GM19240 (cell line): ENCODE measurements around the gene BHMT.
"Not testable (repeated sequence)": the region's sequence is repeated elsewhere in the genome, so short reads cannot be mapped to it uniquely, and the experiment has no call there.

Source experiments
- DNase-seq: peaks from one replicate; pipeline ENCODE4 v3.0.0; 2011; ENCODE audit warnings: low spot score; ENCODE audit not compliant: insufficient read length

Gene BHMT

GRCh38 chr5:79171635-79172245 is 60.1 kb downstream of the BHMT start:
- DNase-seq, result no peak

DNA sequence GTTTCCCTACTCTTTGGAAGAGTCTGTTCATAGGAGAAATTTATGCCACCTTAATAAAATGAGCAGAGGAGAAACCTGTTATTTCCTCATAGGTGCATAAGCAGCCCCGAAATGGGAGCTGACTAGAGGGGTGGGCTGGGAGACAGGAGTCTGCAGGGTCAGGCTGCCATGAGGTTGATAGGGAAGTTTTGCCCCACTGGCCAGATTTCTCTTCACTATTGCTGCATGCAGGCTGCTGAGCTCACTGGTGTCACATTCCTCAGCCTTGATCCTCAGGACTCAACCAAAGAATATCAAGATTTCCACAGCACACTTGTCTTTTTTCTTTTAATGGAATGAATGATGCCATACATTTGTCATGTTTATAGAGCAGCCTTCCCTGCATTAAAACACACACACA is 60.7 kb downstream of the BHMT start:
- DNase-seq, result no peak

DNA sequence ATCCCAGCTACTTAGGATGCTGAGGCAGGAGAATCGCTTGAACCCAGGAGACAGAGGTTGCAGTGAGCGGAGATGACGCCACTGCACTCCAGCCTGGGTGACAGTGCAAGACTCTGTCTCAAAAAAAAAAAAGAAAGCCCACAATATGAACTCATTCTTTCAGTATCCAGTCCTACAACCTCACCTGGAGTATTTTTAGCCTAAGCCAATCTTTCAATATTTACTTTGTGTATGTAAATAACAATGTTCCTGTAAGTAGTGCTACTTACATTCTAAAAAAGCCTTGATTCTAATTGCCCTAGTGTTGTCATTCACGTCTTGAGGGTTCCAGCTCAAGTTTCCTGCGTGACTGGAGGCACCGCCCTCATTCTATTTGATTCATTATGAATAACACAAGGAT is 62.0 kb downstream of the BHMT start:
- no peak for DNase-seq

- not testable (repeated sequence) for DNase-seq
These were observed 68.8 kb downstream of the BHMT start for GRCh38 chr5:79180449-79180848.

- no peak for DNase-seq
These were observed 69.9 kb downstream of the BHMT start for GRCh38 chr5:79181419-79182022.
